PFSK-1 (cell line): ENCODE measurements around the gene CAPN10.

Experiments used
- FOXP2 ChIP-seq: optimal IDR thresholded peaks from 2 replicates; pipeline ENCODE3; 2011; ENCODE audit warnings: borderline replicate concordance, control low read depth, inconsistent platforms; ENCODE audit not compliant: insufficient read depth; ENCODE audit errors: extremely low read length, extremely low read depth
- POLR2AphosphoS5 ChIP-seq: IDR thresholded peaks from 2 replicates; pipeline ENCODE4 v1.6.1; 2012; ENCODE audit warnings: low read depth, mild to moderate bottlenecking, control low read depth, low read length, moderate library complexity
- SIN3A ChIP-seq: IDR thresholded peaks from 2 replicates; pipeline ENCODE4 v1.6.1; 2012; ENCODE audit warnings: mild to moderate bottlenecking, low read length, moderate library complexity, borderline replicate concordance; ENCODE audit not compliant: insufficient read depth
- TAF1 ChIP-seq: IDR thresholded peaks from 2 replicates; pipeline ENCODE4 v1.6.1; 2012; ENCODE audit warnings: low read length, control low read depth, borderline replicate concordance; ENCODE audit not compliant: insufficient read depth
- TF ChIP-seq, protein P1 (sequence below), 2 experiments: IDR thresholded peaks; 2 replicates each; pipeline versions ENCODE4 v1.6.1 to v1.8.0; 2011 to 2012; ENCODE audit warnings: low read depth in 2 of 2, low read length in 2 of 2, control low read depth in 1 of 2, inconsistent platforms in 1 of 2, mild to moderate bottlenecking in 1 of 2, moderate library complexity in 1 of 2; ENCODE audit not compliant: insufficient read depth in 1 of 2

DNA sequence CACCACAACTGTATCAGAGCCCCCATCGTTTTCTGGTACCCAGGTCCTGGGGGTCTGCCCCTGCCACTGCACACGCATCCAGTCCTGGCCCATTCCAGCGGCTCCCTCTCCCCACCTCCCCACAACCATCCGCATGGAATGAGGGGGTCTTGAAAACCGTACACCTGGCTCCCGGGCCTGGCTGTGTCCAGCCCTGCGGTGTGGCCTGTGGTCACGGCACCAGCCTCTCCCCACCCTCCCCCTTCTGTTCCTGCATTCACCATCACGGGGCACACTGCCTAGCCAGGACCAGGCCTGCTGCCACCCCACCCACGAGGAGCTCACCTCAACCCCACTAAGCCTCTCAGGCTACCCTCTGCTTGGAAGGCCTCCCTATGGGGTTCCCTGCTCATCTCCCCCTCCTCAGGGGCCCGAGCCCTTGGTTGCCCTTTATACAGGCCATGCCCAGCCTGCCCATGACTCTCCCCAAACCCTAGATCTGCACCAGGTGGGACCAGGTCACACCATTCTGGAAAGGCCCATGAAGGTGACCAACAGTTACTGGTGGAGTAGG, 50.1 kb downstream of the CAPN10 start:
- TF ChIP-seq SIN3A (no peak), POLR2AphosphoS5 (no peak), TAF1 (no peak), FOXP2 (no peak)
- TF ChIP-seq, protein P1, sequence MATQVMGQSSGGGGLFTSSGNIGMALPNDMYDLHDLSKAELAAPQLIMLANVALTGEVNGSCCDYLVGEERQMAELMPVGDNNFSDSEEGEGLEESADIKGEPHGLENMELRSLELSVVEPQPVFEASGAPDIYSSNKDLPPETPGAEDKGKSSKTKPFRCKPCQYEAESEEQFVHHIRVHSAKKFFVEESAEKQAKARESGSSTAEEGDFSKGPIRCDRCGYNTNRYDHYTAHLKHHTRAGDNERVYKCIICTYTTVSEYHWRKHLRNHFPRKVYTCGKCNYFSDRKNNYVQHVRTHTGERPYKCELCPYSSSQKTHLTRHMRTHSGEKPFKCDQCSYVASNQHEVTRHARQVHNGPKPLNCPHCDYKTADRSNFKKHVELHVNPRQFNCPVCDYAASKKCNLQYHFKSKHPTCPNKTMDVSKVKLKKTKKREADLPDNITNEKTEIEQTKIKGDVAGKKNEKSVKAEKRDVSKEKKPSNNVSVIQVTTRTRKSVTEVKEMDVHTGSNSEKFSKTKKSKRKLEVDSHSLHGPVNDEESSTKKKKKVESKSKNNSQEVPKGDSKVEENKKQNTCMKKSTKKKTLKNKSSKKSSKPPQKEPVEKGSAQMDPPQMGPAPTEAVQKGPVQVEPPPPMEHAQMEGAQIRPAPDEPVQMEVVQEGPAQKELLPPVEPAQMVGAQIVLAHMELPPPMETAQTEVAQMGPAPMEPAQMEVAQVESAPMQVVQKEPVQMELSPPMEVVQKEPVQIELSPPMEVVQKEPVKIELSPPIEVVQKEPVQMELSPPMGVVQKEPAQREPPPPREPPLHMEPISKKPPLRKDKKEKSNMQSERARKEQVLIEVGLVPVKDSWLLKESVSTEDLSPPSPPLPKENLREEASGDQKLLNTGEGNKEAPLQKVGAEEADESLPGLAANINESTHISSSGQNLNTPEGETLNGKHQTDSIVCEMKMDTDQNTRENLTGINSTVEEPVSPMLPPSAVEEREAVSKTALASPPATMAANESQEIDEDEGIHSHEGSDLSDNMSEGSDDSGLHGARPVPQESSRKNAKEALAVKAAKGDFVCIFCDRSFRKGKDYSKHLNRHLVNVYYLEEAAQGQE (IDR thresholded peaks at IDR 0.05; ENCODE audit: insufficient read depth in 1 of 2, low read depth in 2 of 2, low read length in 2 of 2): no peak
